NCI-H1694 (cell line): ENCODE data around the gene SPATA2.

Experiments
- DNase-seq: peaks from one replicate; lab custom pipeline; 2025; lab: John Stamatoyannopoulos, UW

SPATA2 gene

DNA sequence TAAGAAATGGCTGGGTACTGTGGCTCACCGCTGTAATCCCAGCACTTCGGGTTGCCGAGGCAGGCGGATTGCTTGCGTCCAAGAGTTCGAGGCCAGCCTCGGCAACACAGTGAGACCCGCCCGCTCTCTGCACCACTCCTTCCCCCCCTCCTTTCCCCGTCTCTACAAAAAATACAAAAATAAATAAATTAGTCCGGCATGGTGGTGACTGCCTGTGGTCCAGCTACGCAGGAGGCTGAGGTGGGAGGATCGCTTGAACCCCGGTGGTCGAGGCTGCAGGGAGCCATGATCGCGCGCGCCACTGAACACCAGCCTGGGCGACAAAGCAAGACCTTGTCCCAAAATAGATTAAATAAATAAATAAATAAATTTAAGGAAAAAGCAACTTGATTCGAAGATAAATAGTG, 20.4 kb upstream of the SPATA2 start:
- no peak for DNase-seq

DNA sequence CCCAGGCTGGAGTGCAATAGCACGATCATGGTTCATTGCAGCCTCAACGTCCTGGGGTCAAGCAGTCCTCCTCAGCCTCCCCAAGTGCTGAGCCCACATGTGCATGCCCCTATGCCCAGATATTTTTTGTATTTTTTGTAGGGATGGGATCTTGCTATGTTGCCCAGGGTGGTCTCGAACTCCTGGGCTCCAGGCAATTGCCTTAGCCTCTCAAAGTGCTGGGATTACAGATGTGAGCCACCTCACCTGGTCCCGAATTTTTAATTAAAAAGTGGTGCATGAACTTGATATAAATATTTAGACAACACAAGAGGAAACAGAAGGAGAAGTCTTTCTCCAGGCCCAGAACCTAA, 13.8 kb upstream of the SPATA2 start:
- no peak for DNase-seq

DNA sequence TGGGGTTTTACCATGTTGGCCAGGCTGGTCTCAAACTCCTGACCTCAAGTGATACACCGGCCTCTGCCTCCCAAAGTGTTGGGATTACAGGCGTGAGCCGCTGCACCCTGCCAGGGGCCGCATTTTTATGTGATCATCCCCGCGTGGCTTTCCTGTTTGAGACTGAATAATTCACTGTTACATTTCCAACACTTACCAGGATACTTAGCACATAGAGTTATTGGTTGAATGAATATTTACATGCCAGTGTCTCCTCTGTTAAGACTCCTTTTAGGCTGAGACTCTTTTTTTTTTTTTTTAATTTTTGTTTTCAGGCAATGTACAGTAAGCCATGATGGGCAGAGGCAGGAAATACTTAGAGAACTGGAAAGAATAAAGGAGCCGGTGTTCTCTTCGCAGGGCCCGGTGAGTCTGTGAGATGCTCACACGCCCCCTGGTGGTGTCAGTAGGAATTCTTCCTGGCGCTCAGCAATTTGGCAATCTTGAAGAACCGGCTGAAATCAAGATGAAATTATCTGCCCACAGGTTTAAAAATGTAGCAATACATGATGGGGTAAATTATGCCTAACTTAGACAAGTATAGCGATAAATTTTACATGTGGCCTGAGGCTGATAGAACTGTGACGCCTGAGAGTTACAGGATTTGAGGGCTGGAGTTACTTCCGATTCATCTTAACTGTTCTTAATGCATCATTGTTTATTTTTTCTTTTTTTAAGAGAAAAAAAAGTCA, 13.2 kb upstream of the SPATA2 start:
- peak; percentile 57 for DNase-seq

DNA sequence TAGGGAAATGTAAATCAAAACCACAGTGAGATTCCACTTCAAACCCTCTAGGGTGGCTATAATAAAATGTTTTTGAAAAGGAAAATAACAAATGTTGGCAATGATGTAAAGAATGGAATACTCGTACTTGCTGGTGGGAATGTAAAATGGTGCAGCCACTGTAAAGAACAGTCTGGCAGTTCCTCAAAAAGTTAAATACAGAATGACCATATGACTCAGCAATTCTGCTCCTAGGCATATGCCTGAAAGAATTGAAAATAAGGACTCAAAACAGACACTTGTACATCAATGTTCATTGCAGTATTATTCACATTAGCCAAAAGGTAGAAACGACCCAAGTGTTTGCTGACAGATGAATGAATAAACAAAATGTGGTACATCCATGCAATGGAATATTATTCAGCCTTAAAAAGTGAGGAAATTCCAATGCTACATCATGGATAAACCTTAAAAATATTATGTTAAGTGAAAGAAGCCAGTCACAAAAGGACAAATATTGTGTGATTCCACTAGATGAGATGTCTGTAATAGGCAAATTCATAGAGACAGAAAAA, 10.6 kb upstream of the SPATA2 start:
- no peak for DNase-seq

DNA sequence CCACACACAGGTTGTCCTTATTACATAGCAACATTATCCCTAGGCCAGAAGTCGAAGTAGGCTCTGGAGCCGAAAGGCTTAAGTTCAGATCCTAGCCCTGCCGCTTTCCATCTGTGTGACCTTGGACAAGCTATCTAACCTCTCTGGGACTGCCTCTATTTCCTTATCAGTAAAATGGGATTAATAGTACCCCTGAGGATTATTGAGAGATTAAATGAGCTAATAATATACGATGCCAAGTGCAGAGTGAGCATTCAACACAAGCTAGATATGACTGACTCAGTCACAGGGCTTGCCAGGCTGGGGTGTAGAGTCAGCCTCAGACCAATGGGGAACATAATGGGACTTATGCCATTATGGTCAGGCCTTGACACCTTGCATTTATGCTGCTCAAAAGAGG, 8.9 kb upstream of the SPATA2 start:
- no peak for DNase-seq

DNA sequence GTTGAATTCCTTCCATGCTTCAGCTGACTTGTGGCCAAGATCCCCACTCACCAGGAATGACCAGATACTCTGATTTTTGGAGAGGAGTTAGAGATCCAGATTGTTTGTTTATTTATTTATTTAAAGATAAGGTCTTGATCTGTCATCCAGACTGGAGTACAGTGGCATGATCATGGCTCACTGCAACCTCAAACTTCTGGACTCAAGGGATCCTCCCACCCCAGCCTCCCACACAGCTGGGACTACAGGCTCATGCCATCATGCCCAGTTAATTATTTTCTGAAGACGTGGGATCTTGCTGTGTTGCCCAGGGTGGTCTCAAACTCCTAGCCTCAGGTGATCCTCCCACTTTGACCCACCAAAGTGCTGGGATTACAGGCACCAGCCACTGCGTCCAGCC, 4.1 kb upstream of the SPATA2 start:
- DNase-seq, result no peak

DNA sequence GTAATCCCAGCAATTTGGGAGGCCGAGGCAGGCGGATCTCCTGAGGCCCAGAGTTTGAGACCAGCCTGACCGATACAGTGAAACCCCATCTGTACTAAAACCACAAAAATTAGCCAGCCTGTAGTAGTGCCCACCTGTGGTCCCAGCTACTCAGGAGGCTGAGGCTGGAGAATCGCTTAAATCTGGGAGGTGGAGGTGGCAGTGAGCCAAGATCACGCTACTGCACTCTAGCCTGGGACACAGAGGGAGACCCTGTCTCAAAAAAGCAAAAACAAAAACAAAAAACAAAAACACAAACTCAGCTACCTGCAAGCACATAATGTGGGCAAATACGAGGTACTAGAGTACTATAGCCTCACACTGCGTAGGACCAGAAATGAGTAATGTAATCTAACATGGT, 3.7 kb upstream of the SPATA2 start:
- DNase-seq, result no peak

DNA sequence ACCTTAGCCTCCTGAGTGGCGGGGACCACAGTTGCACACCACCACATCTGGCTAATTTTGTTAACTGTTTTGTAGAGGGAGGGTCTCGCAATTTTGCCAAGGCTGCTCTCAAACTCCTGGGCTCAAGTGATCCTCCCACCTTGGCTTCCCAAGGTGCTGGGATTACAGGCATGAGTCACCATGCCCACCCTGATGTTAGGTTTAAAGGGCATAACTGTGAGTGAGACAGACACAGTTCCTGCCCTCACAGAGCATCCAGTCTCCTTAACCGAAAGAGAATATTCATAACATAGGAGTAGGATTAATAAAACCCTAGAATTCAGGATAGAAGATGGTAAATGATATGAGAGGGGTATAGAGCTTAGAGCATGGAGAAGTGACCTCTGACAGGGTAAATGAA, 3.1 kb upstream of the SPATA2 start:
- no peak for DNase-seq

DNA sequence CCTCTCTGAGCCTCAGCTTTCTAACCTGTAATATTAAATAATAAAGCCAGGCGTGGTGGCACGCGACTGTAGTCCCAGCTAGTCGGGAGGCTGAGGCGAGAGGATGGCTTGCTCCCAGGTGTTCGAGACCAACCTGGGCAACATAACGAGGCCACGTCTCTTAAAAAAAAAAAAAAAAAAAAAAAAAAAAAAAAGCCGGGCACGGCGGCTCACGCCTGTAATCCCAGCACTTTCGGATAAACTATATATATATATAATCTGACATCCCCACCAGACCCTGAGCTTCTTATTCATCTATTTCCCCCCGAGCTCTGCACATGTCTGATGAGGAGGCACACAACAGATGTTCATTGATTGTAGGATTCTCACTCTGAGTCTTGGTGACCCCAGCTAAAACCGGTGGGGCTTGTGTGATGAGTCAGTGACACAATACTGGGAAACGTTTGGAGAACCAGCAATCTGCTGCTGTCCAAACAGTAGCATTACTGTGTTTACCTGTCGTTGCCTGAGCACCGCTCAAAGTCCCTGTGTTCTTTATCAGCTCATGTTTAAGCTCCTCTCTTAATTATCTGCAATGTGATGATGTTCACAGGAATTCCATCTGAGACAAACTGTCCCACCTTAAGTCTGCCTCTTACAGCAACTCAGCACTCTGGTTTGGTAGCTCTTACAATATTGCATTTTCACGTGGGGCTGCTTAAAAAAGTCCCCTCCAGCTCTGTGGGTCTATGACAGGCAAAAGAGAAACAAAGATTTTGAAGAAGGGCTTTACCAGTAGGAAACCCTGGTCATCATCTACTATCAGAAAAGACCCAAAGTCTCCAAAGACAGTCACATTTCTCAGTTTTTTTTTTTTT, 1.0 kb upstream of the SPATA2 start:
- DNase-seq, result peak; percentile 16

DNA sequence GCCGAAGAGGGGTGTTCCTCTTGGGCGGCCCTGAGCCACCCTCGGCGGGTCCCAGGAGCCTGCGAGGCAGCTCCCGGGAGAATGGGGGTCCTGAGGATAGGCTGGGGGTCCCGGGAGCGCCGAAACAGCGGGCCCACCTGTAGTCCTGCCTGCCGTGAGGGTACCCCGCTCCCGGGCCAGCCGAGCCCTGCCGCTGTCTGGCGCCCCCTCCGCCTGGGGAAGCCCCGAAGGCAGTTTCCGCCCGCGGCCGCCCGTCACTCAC, 280 bp downstream of the SPATA2 start:
- DNase-seq, result no peak

DNA sequence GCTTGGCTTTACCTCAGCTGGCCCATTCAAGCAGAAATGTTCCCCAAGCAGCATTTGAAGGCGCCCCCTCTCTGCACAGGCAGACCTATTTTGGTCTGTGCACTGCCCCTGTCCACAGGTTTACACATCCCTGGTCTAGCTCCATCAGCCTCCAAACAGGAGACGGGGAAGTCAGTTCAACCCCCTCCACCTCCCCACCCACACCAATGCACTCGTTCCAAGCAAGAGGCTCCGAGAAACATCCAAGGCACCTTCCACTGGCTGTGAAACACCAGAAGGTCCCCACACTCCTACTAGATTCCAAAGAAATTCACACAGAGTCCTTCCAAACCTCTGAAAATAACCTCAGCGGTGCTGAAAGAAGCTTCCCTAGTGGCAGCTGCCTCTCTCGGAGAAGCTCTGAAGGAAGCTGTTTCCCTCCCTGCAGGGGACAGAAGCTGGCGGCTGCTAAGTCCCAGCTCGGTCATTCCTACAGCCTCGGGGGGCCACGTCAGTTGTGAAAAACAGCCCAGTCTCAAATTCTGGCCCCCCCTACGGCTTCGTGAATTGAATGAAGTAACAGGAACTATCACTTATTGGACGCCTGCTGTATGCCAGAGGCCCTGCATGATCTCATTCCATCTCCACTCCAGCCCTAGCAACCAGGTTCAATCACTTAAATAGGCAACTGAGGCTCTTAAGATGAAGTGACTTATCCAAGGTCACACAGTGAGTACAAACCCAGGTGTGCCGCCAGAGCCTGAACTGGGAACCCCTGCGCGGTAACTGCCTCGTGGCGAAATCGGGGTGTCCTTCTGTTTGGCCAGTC, 815 bp downstream of the SPATA2 start:
- no peak for DNase-seq

DNA sequence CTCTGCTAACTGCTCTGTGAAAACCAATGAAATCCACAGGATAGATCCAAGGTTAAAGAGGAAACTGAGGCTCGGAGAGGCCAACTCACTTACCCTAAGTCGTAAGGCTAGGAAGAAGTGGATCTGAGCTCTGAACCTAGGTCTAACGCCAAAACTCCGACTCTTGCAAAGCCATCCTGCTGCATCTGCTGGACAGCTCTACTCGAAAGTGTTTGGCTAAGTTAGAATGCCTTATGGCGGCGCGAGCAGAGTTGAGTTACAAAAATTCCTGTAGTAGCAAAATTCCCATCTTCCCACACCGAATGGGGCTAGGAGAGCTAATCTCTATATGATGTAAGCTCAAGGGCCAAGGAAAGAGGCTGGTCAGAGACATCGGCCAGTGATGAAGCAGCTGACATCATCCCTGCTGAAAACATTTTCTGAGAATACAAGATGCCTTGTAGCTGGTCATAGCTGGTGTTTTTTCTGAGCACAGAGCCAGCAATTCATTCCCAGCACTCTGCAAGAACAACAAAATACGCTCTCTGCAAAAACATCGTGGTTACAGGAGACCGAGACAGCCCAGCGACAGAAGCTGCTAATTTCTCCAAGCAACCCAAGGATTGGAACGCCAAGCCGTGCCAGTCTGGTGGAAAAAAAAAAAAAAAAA, 1.8 kb downstream of the SPATA2 start:
- no peak for DNase-seq

DNA sequence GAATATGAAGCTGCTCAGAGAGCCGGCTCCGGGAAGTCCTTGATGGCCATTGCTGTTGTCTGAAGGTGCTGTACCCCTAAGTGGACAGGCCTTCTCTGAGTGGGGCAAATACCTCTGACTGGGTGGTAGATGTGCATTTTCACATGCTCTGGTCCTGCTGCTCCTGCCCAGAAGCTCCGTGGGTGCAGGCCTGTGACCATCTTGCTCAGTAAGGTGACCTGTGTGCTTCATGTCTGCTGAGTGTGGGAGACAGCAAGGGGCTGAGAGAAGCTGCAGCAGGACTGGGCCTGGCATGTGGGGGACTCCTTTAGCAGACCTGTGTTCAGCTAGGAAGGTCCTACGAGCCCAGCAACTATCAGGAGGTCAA, 5.0 kb downstream of the SPATA2 start:
- DNase-seq, result no peak

DNA sequence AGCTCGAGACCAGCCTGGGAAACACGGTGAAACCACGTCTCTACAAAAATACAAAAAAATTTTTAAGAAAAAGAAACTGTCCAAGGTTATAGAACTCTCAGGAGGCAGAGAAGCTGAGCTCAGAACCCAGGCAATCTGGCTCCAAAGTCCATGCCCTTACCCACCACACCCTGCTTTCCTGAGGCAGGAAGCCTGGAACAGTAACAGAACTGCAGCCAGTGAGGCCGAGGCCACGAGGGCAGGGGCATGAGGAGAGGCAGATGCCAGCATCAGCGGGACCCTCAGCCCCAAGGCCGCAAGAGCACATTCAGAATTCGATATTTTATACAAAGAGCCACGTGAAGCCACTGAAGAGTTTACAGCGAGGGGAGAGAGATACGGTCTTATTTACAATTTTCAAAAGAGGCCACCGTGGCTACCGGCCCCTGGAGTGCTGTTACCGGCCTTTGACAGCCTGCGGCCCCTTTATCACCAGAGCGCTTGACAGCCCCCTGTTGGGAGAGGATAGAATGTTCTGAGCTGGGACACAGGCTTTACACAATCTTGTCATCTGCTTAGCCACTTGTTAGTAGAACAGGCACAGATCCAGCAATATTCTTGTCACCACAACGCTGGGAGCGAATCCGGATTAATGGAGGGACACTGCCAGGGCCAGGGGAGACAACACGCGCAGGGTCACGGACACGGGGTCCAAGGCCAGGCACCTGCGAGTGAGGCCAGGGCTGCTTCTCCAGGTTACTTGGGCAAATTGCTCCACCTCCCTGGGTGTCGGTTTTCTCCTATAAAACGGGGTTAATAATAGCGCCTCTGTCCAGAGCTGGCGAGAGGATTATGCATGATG, 5.6 kb downstream of the SPATA2 start:
- no peak for DNase-seq

DNA sequence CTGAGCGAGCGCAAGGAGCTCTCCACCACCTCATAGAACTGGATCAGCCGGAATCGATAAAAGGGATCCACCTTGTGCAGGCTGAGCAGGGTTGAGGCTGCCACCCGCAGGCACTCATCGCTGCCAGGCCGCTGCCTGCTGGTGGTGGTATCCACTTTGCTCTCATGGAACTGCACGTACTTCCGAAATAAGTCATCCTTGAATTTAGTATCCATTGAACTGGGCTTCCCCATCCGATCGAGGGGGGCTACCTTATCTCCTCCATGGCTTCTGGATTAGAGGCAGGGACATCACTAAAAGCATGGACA, 7.1 kb downstream of the SPATA2 start:
- DNase-seq, result no peak

DNA sequence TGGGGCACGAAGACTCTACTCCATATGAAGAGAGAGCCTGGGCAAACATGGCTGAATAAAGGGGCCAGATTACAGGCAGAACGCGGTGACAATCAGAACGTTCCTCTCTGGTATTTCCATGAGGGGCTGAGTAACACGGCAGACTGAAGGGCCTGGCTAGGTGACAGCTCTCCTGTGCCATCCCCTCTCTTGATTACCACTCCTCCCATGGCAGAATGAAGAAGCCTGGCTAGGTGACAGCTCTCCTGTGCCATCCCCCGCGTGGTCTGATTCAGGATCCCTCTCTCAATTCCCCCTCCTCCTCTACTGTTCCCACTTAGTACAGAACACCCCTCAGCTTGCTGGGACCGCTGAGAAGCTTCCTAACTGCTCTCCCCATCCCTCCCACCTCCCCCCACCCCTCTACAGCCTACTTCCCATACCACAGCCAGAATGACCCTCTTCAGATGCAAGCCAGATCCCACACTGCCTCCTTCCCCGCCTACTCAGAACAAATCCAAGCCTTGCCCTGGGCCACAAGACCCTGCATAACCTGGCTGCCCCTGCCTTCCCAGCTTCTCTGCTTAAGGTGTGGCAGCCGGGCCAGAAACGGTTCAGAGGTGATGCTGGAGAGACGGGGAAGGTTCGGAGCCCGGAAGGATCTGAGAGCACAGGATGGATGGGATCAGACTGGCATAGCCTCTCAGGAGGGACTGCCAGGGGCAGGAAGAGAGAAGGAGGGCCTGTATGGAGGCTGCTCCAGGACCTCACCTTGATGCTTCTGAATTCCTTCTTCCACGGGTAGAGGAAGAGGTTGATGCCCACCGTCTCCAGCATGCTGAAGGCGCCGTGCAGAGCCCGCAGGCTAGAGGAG, 7.7 kb downstream of the SPATA2 start:
- DNase-seq, result no peak

DNA sequence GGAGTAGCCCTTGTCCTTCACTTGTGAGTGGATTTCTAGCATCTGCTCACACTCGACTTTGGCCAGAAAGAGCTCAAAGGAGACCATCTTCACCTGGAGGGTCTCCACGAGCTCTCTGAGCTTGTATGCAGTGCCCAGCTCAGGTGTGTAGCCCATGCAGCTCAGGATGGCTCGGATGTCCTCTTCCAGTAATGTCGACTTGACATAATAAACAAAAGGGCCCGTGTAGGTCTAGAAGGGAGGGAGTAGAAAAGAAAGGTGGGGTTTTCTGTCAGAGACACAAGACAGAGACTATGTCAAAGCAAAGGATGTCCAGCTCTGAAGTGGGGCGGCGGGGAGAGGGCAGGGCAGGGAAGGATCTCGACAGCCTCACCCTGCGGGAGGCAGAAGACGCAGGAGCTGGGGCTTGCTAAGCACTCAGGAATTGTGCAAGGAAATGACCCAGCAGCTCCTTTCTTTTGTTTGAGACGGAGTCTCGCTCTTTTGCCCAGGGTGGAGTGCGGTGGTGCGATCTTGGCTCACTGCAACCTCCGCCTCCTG, 8.6 kb downstream of the SPATA2 start:
- no peak for DNase-seq

DNA sequence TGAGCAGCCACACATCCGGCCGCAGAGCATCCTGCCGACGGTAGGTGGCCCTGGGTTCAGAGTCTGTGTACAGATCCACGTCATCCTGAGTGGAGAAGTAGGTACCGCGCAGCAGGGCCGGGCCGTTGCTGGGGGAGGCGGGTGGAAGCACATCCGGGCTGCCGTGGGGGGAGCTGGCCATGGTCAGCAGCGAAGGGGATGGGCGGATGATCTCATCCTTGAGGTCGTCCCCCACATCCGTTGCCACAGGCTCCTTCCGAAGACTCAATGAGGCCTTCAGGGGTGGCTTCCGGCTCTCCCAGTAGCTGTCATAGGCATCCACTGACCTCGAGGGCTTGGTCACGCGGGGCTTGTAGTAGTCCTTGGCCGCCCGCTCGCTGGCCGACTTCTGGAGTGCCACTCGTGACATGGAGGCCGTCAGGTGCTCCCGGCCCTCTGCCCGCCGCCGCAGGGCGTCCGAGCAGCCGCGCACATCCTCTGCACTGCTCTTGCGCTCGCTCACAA, 9.2 kb downstream of the SPATA2 start:
- DNase-seq, result no peak

DNA sequence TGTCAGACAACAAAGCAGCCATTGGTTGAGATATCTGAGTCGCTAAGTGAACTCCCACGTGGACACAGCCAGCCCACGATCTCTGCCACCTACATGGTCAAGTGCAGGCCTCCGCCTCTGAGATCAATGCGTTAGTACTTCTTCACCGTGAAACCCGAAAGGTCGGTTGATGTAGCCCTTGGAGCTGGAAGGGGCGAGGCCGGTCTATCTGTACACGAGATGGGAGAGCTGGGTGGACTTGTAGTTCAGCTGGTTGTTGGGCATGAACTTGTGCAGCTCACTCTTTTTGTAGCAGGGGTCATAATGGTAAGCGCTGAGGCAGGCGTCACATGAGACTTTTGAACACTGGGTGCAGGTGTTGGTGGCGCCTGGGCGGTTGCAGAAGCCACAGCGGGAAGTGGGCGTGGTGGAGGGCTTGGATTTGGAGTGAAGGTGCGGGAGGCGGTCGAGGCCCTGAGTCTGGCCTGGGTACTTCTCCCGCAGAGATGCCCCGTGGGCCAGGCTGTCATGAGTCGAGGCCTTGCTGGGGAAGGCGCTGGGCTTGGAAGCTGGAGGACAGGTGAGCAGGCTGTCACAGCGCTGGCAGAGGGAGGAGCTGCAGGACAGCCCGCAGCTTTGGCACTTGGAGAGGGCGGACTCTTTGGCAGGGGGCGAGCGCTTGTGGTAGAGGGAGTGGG, 9.8 kb downstream of the SPATA2 start:
- DNase-seq, result no peak
